Hepatocyte (in vitro differentiated cells): ENCODE data around the gene PDLIM1. TPM values are rescaled to one million over a fixed set of nuclear protein-coding genes. Genes with fewer than 3 reads are reported as not detected.

Experiments
- DNase-seq: peaks from one replicate; pipeline ENCODE4 v3.0.0-alpha.2; 2016; ENCODE audit warnings: low spot score
- H2AFZ ChIP-seq: fragments of 200-600 bp; sonication (generic); 2 replicates; pipeline ENCODE4 v1.6.0; 2016; ENCODE audit warnings: antibody characterized with exemption, mild to moderate bottlenecking
- H3K27ac ChIP-seq: fragments of 200-600 bp; sonication (generic); 2 replicates; pipeline ENCODE4 v1.5.1; 2016; ENCODE audit warnings: mild to moderate bottlenecking
- H3K27me3 ChIP-seq: fragments of 200-600 bp; sonication (generic); 2 replicates; pipeline ENCODE4 v1.6.1; 2016
- H3K36me3 ChIP-seq: fragments of 200-600 bp; sonication (generic); replicated peaks from 2 replicates; pipeline ENCODE4 v1.5.1; 2016; ENCODE audit warnings: low read depth; ENCODE audit not compliant: insufficient read depth
- H3K4me1 ChIP-seq: fragments of 200-600 bp; sonication (generic); 2 replicates; pipeline ENCODE4 v1.5.1; 2016; ENCODE audit warnings: mild to moderate bottlenecking, moderate library complexity; ENCODE audit not compliant: insufficient read depth
- H3K4me2 ChIP-seq: fragments of 200-600 bp; sonication (generic); 2 replicates; pipeline ENCODE4 v1.6.0; 2016
- H3K4me3 ChIP-seq: fragments of 200-600 bp; sonication (generic); 2 replicates; pipeline ENCODE4 v1.5.1; 2016; ENCODE audit warnings: mild to moderate bottlenecking
- H3K79me2 ChIP-seq: fragments of 200-600 bp; sonication (generic); 2 replicates; pipeline ENCODE4 v1.6.0; 2017; ENCODE audit warnings: mild to moderate bottlenecking
- H3K9me2 ChIP-seq: fragments of 200-600 bp; sonication (generic); replicated peaks from 2 replicates; pipeline ENCODE4 v1.6.0; 2017; ENCODE audit warnings: mild to moderate bottlenecking; ENCODE audit not compliant: insufficient read depth
- H3K9me3 ChIP-seq: fragments of 200-600 bp; sonication (generic); 2 replicates; pipeline ENCODE4 v1.5.1; 2016; ENCODE audit warnings: low read depth, mild to moderate bottlenecking
- H4K20me1 ChIP-seq: fragments of 200-600 bp; sonication (generic); 2 replicates; pipeline ENCODE4 v1.6.0; 2016; ENCODE audit warnings: mild to moderate bottlenecking; ENCODE audit not compliant: insufficient read depth, poor library complexity, severe bottlenecking
- EZH2 ChIP-seq: fragments of 200-600 bp; sonication (generic); IDR thresholded peaks from 2 replicates; pipeline ENCODE4 v1.6.1; 2016; ENCODE audit warnings: antibody characterized with exemption, mild to moderate bottlenecking, borderline replicate concordance
- EZH2phosphoT487 ChIP-seq: fragments of 200-600 bp; sonication (generic); IDR thresholded peaks from one replicate; pipeline ENCODE4 v1.6.1; 2018; ENCODE audit warnings: antibody characterized with exemption, mild to moderate bottlenecking, low read depth, moderate library complexity; ENCODE audit not compliant: unreplicated experiment, severe bottlenecking
- WGBS: methylation state at CpG from one replicate; pipeline ENCODE4 v1.1.6; 2016; ENCODE audit warnings: low lambda C conversion rate; ENCODE audit errors: missing lambda C conversion rate; 5-methylcytosine and 5-hydroxymethylcytosine counted together
- polyA plus RNA-seq: library from polyadenylated mRNA; unstranded; fragments of >200 nt; fragmentation: Nextera tagmentation; extraction: Ambion mirVana; gene quantifications from 2 replicates; pipeline ENCODE4 v1.2.1, GENCODE V29; 2016
- total RNA-seq: library from RNA; depleted of rRNA; stranded (reverse); fragments of >200 nt; gene quantifications from 2 replicates; pipeline ENCODE4 v1.2.3, GENCODE V29; 2014
- TF ChIP-seq, protein P1 (sequence below): fragments of 200-600 bp; sonication (generic); IDR thresholded peaks from 2 replicates; pipeline ENCODE4 v1.5.1; 2016; ENCODE audit warnings: antibody characterized with exemption, mild to moderate bottlenecking; ENCODE audit not compliant: poor library complexity

PDLIM1 gene
- total and polyA plus RNA-seq, 2 experiments from 2014 or later: 58.2 to 176 TPM

DNA sequence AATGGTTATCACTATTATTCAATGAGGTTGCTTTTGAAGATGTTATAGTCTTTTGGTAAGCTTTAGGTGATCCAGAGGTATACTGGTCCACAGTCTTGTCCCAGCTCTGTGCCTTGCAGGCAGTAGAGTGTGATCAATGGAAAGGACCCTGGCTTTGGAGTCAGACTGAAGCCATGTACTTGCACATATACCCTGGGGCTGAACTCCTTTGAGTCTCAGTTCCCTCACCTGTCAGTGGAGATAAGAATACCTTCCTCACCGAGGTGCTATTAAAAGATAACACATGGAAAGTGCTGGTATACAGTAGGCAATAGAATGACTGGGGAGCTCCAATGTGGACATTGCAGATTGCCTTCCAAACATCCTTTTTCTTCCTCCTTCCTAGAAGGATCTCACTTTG, 16.0 kb upstream of the PDLIM1 start:
- Histone ChIP-seq H2AFZ (no peak overlapping the region), H3K9me2 (no peaks in the 10 kb centered on the region), H3K9me3 (no peaks in the 10 kb centered on the region), H3K4me1 (peaks cover 27% of the 10 kb centered on the region), H3K4me2 (no peak overlapping the region), H3K79me2 (no peaks in the 10 kb centered on the region), H3K36me3 (no peaks in the 10 kb centered on the region), H3K4me3 (no peak overlapping the region), H3K27me3 (no peaks in the 10 kb centered on the region), H4K20me1 (no peaks in the 10 kb centered on the region), H3K27ac (no peak overlapping the region)
- TF ChIP-seq EZH2: no peak
- TF ChIP-seq, protein P1, sequence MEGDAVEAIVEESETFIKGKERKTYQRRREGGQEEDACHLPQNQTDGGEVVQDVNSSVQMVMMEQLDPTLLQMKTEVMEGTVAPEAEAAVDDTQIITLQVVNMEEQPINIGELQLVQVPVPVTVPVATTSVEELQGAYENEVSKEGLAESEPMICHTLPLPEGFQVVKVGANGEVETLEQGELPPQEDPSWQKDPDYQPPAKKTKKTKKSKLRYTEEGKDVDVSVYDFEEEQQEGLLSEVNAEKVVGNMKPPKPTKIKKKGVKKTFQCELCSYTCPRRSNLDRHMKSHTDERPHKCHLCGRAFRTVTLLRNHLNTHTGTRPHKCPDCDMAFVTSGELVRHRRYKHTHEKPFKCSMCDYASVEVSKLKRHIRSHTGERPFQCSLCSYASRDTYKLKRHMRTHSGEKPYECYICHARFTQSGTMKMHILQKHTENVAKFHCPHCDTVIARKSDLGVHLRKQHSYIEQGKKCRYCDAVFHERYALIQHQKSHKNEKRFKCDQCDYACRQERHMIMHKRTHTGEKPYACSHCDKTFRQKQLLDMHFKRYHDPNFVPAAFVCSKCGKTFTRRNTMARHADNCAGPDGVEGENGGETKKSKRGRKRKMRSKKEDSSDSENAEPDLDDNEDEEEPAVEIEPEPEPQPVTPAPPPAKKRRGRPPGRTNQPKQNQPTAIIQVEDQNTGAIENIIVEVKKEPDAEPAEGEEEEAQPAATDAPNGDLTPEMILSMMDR: no peak
- no peak for TF ChIP-seq EZH2phosphoT487
- WGBS: 73% methylated on average over 1 of the region's 1 CpG
- no peak for DNase-seq

DNA sequence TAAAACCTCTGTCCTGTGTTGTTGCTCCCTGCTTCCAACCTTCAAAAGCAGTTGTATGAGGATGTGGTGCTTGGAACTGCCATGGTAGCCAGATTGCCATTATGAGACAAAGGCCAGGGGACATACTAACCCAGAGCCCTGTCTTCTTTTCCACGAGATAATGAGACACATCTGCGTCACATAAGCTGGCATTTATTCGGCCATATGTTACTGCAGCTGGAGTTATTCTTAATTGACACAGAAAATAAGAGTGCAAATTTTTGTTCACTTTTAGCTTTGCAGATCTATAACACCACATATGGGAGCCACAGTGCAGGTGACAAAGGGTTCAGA, 15.5 kb upstream of the PDLIM1 start:
- H3K9me2 ChIP-seq: no peaks in the 10 kb centered on the region
- no peaks in the 10 kb centered on the region for H3K27me3 ChIP-seq
- WGBS: 86% methylated on average over 3 of the region's 3 CpGs
- H3K36me3 ChIP-seq: no peaks in the 10 kb centered on the region
- no peak overlapping the region for H3K4me2 ChIP-seq
- no peak for DNase-seq
- H4K20me1 ChIP-seq: no peaks in the 10 kb centered on the region
- no peaks in the 10 kb centered on the region for H3K9me3 ChIP-seq
- no peaks in the 10 kb centered on the region for H3K79me2 ChIP-seq
- no peak for TF ChIP-seq EZH2
- no peak for TF ChIP-seq EZH2phosphoT487
- TF ChIP-seq, protein P1: no peak
- H3K4me1 ChIP-seq: peaks cover 27% of the 10 kb centered on the region
- H3K27ac ChIP-seq: no peak overlapping the region
- no peak overlapping the region for H2AFZ ChIP-seq
- H3K4me3 ChIP-seq: no peak overlapping the region

DNA sequence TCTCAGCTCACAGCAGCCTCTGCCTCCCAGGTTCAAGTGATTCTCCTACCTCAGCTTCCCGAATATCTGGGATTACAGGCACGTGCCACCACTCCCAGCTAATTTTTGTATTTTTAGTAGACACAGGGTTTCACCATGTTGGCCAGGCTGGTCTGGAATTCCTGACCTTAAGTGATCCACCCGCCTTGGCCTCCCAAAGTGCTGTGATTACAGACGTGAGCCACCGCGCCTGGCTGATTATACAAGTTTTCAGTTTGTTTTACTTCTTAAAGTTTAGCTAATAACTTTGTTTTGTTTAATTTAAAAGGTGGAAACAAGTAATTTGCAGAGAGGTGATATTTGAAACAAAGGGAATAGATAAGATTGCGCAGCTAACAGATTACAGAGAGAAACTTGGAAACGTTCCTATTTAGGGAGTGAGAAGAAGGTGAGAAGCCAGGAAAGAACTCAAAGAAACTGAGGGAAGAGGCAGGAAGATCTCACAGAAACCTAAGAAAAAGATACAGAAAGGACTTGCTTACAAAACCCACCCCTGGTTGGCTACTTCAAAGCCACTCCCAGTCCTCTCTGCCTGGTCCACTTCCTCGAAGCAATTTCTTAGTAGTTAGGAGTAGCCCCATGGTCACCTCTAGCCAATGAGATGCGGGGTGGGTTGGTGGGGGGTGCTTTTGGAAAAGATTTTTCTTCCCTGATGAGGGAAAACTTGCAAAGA, 15.0 kb upstream of the PDLIM1 start:
- DNase-seq: no peak
- Histone ChIP-seq H3K4me1 (peaks cover 27% of the 10 kb centered on the region), H2AFZ (peak overlapping the region; percentile 57), H3K9me3 (no peaks in the 10 kb centered on the region), H3K9me2 (no peaks in the 10 kb centered on the region), H3K4me2 (peak overlapping the region; percentile 61), H3K27me3 (no peaks in the 10 kb centered on the region), H4K20me1 (no peaks in the 10 kb centered on the region), H3K36me3 (no peaks in the 10 kb centered on the region), H3K4me3 (no peak overlapping the region), H3K79me2 (no peaks in the 10 kb centered on the region), H3K27ac (peak overlapping the region; percentile 35)
- 46% methylated on average over 10 of the region's 10 CpGs for WGBS
- TF ChIP-seq, protein P1: no peak
- TF ChIP-seq EZH2 (no peak), EZH2phosphoT487 (no peak)

DNA sequence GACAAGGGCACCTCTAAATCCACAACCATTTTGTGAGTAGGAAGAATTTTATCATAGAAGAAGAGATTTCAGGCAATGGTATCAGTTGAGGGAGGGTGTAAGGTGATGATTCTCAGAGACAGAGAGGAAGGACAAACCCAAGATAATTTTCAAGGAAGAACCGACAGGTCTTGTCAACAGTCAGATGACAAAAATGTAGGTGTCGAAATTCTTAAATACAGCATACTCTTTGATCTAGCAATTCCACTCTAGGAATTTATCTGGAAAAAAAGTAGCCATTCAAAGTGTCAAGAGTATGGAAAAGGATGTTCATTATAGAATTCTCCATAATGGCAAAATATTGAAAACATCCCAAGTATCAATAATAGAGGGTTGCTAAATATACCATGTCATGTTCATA, 14.2 kb upstream of the PDLIM1 start:
- H2AFZ ChIP-seq: no peak overlapping the region
- H4K20me1 ChIP-seq: no peaks in the 10 kb centered on the region
- TF ChIP-seq EZH2: no peak
- TF ChIP-seq EZH2phosphoT487: no peak
- H3K4me3 ChIP-seq: no peak overlapping the region
- H3K4me1 ChIP-seq: peaks cover 26% of the 10 kb centered on the region
- H3K27me3 ChIP-seq: no peaks in the 10 kb centered on the region
- no peak overlapping the region for H3K4me2 ChIP-seq
- DNase-seq: no peak
- H3K79me2 ChIP-seq: no peaks in the 10 kb centered on the region
- no peak overlapping the region for H3K27ac ChIP-seq
- no peaks in the 10 kb centered on the region for H3K9me2 ChIP-seq
- H3K9me3 ChIP-seq: no peaks in the 10 kb centered on the region
- H3K36me3 ChIP-seq: no peaks in the 10 kb centered on the region
- 51% methylated on average over 2 of the region's 2 CpGs for WGBS
